ENCODE measurements around the gene HHAT. TPM values are rescaled to one million over a fixed set of nuclear protein-coding genes. Genes with fewer than 3 reads are reported as not detected.

The HHAT gene
- total RNA-seq, 1 donor from 2014 or later, result 1.9 TPM

DNA sequence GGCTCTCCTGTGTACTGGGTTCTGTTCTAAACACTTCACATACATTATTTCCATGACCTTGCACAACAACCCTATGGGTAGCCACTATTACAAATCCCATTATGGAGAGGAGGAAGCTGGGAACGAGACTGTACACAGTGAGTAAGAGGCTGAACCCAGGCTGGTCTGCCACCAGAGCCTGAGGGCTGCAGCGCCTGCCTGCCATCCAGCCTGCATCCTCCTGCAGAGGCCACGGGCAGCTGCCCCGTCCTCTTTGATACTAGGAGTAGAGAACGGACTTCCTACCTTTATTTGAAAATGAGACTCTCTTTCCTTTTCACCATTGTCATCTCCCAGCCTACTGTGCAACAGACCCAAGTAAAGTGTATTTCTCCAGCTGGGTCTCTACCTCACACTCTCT is 370.0 kb downstream of the HHAT start:
- ATAC-seq, result no peak

GRCh38 chr1:210700083-210700482 is 371.4 kb downstream of the HHAT start:
- DNase-seq (ENCODE audit: low spot score) (no peak), ATAC-seq (peak; percentile 54)

More for the DNA sequence above, 370.0 kb downstream of the HHAT start:
- no peak for DNase-seq (ENCODE audit: low spot score)

- DNase-seq (ENCODE audit: low spot score) (no peak), ATAC-seq (peak; percentile 87)
Measured at GRCh38 chr1:210700511-210700910, 371.8 kb downstream of the HHAT start.

DNA sequence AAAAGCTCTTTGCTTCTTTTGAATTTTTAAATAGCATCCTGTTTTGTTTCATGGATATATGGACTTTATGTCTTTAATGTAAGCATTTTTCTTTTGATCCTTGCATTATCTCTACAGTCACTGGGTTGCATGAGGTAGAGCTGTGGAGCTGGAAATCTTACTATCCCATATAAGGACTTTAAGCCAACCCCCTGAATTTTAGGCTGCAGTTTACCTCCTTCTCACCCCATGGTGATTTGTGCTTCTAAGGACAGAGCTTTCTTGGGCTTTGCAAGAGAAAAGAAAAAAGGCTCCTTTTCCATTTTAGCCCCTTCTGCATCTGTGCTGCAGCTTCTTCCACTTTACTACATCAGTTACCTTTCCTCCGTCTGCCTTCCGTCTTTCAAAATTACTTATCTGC is 373.8 kb downstream of the HHAT start:
- DNase-seq (ENCODE audit: low spot score) (no peak), ATAC-seq (no peak)

DNA sequence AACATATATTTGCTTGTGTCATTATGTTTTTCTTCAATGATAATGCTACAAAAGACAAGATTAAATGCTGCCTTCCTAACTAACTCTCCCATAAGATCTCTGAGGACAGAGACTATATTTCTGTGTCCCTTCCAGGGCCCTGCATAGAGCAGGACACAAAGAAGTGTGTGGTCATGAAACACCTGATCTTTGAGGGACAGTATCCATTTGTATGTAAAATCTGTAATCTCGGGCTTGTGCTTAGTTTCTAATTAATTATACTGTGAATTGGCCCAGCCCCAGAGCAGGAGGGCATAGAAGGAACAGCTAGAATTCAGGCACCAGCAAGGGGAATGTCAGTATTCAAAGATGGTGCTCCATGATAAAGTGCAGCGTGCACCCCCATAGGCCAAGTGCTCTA is 374.9 kb downstream of the HHAT start:
- DNase-seq (ENCODE audit: low spot score) (no peak), ATAC-seq (no peak)

- no peak for ATAC-seq
- no peak for DNase-seq (ENCODE audit: low spot score)
Measured at GRCh38 chr1:210705086-210705485, 376.4 kb downstream of the HHAT start.

DNA sequence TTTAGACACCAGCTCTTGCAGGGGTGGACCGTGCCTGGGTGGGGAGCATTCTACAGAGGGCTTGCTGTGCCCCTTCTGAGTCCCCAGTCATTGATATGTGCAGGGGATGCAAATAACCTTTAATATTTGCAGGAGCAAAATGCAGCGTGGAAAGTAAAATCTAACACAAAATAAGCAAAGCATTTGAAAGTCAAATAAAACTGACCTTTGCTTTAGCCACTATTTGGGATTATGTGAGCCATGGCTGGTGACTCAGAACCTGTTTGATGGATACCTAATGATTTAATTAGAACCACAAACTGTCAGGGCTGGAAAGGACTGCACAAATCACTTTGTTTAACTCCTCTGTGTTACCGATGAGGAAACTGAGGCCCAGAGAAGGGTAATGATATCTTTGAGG is 377.5 kb downstream of the HHAT start:
- DNase-seq (ENCODE audit: low spot score) (no peak), ATAC-seq (peak; percentile 70)

GRCh38 chr1:210707300-210708240 is 378.9 kb downstream of the HHAT start:
- ATAC-seq, result peak; percentile 73
- no peak for DNase-seq (ENCODE audit: low spot score)

GRCh38 chr1:210709701-210710100 is 381.0 kb downstream of the HHAT start:
- ATAC-seq (no peak), DNase-seq (ENCODE audit: low spot score) (no peak)

DNA sequence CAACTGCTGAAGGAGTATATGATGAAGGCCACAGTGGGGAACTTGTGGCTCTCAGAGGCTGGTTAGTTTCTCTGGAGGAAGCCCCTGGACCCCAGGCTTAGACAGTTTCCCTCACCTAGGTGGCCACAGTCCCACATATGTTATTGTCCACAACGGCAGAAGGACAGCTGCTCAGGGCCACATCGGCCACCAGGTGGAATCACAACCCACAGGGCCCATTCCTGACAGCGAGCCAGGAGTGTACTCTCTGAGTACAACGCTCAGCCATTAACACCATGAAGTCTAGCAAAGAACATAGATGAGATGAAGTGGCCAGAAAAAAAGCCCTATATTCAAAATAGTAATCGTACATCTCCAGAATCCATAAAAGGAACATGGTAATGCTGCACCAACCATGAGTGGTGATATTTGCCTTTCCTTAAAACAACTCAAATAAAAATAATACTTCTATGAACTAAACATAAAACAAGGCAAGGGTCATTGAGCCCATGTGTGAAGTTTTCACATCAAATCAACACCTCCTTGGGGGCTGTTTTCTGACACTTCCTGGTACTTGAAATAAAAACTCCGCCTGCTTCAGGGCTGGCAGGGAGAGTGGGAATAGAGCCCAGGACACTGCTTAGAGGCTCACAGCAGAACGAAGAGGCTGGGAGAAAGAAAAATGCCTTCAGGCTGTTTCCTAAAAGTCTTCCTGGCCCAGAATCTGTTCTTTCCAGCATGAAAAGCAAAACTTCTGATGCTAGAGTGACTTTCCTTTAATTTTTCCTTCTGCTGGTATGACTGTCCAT is 383.3 kb downstream of the HHAT start:
- peak; percentile 60 for DNase-seq (ENCODE audit: low spot score)
- ATAC-seq, result peak; percentile 92

DNA sequence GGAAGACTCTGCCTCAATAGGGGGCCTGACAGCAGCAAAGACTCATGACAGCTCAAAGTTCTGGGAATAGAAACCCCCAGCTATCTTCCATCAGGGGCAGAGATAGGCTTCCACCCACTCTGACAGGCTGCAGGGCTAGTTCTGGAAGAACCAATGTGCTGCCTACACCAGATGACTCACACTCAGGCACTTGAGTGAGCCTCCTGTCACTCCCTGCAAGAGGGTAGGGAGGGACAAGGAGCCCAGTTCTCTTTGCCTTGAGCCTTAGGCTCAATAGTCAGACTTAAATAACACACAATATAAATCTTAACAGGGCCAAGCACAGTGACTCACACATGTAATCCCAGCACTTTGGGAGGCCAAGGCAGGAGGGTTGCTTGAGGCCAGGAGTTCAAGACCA is 386.4 kb downstream of the HHAT start:
- DNase-seq (ENCODE audit: low spot score) (no peak), ATAC-seq (no peak)

DNA sequence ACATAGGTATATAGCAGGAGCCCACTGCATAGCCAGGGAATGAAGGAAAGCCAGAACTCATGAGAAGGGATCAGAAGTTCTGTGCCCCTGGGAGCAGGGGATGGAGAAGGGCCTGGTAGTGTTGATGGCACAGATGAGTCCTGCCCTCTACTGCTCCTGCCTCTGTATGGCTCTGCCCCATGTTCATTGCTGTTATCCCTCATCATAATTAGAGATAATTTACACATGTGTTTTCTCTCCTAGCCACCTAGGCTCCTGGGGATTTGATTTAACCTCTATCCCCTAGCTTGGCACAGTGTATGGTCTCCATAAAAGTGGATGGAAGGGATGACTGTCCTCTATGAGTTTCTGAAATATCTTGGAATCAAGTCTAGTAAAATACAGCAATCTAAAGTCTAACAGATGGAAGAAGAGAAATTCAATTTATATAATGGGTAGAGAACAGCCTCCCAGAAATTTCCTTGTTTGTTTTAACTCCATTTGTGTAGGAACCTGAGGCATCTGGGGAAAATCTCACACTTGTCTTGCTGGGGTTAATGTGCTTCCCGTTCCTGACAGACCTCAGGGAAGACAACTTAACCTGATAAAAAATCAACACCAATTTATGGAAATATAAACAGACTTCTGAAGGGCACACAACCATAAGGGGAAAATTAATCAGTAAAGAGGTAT is 393.8 kb downstream of the HHAT start:
- DNase-seq (ENCODE audit: low spot score), result no peak
- no peak for ATAC-seq

- ATAC-seq, result no peak
- DNase-seq (ENCODE audit: low spot score), result no peak
Measured at GRCh38 chr1:210723646-210724045, 394.9 kb downstream of the HHAT start.

DNA sequence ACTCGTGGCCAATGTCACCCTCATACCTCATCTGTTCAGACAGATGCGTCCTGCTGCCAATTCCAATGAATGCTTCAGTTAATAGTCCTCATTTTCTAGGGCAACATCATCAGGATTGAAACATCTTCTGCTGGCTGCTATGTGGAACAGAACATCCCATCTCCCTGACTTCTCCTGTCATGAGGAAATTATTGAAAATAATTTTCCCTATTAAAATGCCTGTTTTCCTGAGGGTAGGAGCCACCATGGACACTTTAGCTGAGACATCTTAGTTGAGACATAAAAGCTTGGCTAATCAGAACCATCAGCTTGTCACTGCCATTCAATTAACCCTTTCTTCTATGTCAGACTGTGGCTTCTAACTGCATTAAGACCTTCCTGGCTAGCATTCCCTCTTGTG is 396.1 kb downstream of the HHAT start:
- ATAC-seq (no peak), DNase-seq (ENCODE audit: low spot score) (no peak)

Other genes with a start within 250 kb of the HHAT start
- not detected for gene SERTAD4, start 96.1 kb upstream of the HHAT start, total RNA-seq